NCI-H2196 (cell line): ENCODE data around the gene XDH.

Source experiments
- DNase-seq: peaks from one replicate; lab custom pipeline; 2025; ENCODE audit not compliant: unreplicated experiment; lab: John Stamatoyannopoulos, UW

Gene XDH

DNA sequence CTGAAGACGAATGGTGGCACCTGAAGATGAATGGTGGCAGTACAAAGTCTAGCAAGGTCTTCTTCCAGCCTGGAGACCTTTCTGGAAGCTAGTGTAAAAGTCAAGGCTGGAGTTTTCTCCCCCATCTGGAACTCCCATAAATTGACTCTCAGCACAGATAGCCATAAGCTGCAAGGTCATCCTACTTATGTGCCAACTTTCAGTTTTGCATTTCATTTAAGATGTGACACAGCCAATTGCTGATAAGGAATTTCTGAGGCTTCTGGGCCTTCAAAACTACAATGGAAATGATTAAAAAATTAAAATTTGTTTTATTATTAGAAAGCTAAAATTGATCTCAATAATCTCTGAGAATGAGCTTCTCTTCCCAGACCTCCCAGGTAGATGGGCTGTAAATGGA, 10.2 kb downstream of the XDH start:
- DNase-seq: no peak

DNA sequence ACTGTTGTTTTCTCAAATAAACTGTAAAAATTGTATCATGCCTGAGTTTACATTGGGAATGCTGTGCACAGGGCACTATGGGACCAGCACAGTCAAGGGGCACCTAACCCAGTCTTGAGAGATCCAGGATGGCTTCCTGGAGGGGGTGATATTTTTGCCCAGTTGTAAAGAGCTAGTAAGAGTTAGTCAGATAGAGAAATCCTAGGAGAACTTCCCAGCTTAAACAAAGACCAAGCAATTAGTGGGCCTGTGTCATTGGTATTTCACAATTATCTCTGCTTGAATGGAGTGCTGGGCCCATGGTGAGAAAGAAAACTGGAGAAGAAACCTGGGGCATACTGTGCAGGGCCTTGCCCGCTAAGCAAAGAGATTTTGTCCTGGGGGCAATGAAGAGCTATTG, 12.2 kb downstream of the XDH start:
- DNase-seq: no peak

DNA sequence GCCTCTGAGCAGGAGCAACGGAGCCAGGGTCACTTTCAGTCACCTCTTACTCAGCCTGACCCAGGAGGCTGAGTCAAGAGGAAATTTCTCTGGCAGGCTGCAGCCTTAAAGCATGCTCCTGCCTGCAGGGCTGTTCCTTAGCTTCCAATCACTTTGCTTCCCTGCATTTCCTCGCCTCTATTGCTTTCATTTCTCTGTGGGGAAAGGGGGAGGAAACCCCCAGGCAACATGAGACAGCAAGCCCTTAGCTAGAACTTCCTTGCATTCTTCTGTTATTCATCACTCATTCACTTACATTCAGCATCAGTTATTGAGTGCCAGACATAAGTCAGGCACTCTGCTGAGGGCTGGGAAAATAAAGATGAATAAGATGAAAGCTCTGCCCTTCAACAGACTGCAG, 13.0 kb downstream of the XDH start:
- no peak for DNase-seq

DNA sequence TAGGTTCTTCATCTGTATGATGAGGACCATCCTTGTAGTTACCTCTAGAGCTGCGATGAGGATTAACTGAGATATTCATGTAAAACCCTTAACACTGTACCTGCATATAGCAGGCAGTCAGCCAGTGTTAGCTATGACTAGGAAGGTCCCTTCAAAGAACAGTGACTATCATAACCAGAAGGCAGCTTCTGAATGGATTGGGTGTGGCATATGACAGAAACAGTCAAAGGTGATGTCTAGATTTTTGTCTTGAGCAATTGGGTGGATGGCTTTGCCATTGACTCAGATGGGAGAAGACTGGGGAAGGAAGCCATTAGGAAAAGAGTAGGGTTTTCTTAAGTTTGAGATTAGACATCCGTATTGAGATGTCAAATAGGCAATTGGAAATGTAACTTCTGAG, 15.7 kb downstream of the XDH start:
- DNase-seq: no peak

DNA sequence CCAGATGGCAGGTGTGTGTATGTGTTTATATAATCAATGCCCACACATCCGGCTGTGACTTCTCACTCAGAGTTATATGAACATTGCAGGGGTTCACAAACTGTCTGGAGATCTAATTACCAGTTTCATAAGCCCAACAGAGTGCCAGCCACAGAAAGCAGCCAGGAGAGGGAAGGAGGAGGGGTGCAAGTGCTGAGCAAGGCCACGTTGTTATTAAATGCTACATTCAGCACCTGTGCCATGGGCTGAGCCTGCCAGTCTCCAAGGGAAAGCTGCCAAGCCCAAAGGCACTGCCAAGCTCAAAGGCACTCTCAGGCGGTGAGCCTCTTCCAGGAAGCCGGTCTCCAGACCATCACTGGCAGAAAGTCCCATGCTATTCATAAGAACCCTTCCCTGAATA, 17.4 kb downstream of the XDH start:
- peak; percentile 80 for DNase-seq

DNA sequence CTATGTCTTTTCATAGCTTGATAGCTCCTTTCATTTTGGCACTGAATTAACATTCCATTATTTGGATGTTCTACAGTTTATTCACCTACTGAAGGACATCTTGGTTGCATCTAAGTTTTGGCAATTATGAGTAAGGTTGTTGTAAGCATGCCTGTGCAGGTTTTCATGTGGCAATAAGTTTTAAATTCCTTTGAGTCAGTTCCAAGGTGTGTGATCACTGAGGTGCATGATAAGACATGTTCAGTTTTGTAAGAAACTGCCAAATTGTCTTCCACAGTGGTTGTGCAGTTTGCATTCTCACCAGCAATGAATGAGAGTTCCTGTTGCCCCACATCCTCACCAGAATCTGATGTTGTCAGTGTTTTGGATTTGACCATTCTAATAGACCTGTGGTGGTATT, 24.2 kb downstream of the XDH start:
- DNase-seq: no peak

DNA sequence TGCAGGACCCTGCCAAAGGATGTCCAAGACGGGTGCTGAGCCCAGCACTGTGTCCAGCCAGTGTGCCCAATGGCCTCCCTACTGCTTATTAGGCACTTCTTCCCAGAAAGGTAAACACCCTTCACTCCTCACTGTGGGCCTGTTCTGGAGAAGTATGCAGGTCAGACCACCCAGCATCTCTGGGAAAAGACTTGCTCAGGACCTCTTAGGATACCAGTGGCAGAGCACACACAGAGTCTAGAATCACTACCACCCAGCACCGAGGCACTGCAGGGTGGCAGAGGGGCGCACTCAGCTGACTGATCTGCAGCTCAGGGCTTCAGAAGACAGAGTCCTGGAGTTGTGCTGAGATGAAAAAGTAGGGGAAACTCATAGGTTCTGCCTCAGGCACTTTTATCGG, 25.8 kb downstream of the XDH start:
- DNase-seq: no peak

DNA sequence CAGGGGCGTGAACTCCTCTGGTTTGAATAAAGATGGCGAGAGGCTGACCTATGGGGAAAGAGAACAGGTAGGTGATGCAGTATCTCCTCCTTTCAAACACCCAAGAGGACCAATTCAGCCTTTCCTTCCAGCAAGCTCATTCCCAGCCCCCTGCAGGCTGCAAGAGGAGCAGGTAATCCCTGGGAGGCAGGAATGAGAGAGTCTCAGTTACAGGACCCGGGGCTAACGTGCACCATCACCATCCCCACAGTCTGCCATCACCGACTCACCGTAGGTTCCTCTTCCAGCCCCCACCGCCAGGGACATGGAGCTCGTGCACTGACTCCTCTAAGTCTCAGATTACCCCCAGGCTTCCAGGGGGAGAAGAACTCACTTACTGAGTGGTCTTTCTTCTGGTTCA, 26.7 kb downstream of the XDH start:
- no peak for DNase-seq

DNA sequence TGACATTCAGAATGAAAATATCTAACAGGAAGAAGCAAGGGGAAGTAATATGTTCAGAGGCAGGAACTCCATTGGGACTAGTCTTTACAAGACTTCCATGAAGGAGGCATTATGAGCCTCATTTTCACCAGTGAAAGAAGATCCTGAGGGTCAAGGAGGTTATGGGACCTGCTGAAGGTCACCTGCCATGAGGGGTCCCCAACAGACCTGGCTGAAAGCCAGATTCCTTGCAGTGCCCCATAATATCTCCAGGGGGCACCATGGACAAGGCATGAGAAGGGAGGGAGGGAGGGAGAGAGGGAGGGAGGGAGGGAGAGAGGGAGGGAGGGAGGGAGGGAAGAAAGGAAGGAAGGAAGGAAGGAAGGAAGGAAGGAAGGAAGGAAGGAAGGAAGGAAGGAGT, 27.9 kb downstream of the XDH start:
- DNase-seq: no peak

DNA sequence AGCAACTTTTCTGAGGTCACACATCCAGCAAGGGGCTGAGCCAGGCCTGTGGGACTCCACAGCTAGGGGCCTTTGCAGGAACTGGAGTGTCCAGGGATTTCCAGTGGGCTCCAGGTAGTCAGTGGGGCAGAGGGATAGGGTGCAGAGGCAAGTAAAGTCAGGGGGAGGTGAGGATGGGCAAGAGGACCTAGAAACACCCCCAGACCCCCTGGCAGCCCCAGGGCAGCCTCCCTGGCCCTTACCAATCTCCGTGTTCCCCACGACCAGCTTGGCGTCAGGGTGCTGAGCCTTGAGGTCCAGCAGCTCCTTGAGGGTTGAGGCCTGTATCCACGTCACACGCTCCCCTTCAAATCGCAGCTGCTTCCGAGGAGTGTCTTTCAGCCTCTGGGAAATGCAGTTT, 28.4 kb downstream of the XDH start:
- no peak for DNase-seq

DNA sequence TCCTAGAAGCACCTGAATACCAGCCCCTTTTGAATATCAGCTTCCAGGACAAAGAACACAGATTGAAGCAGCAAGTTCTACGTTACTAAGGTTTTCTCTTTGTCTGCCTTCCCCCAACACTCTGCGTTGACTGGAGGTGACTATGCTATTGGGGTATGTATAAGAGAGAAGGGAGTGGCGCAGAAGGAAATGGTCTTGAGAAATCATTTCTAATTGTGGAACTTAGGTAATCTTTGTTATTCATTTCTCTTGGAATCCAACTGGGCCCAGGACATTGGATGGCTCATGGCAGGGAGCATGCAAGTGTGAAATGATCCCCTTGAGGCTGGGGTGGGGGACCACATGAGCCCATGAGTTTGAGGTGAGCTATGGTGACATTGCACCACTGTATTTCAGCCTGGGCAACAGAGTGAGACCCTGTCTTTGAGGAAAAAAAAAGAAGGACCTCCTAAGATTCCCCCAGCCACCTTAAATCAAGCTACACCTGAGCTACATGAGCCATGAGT, 29.7 kb downstream of the XDH start:
- no peak for DNase-seq

DNA sequence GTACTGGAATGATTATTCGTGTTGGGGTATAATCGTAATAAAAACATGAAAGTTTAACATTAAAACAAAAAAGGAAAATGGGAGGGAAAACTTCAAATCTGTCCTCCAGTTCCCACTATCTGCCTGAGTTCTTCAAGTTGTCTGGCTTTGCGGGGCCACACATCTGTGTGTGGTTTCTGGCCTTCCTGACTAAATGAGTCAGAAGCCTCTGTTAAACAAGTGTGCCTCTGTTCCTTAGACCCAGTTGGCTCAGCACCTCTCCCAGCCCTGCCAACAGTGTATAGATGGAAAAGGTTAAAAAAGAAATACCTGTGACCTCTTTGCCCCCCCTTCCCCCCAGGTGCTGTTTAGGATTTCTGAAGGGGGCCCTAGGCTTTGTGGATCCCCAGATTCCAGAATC, 30.2 kb downstream of the XDH start:
- no peak for DNase-seq

DNA sequence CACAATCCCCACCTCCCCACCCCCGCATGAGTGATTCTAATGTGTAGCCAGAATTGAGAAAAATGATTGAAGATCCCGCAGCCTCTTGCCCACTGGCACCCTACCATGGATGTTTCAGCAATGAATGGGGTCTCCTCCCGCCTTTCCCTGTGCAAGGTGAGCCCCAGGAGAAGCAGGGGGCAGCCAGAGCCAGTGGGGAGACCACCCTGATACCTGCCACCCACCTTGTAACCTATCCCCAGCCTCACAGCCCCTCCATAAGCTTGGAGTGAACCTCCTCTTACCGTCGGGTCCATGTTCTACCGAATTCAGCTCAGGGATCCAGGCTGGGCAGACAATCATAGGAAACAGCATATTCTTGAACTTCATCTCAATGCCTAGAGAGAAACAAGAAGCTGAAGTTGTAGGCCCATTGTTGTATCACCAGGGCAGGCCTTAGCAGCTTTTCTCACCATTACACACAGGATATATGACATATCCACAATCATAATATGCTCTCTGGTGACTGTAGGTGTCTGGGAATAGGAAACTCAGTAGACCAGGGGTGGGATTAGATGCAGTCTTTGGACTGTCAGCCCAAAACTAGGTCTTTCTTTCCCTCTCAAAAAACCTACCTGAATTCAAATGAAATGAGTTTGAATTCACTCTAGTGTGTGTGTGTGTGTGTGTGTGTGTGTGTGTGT, 30.9 kb downstream of the XDH start:
- DNase-seq: no peak

DNA sequence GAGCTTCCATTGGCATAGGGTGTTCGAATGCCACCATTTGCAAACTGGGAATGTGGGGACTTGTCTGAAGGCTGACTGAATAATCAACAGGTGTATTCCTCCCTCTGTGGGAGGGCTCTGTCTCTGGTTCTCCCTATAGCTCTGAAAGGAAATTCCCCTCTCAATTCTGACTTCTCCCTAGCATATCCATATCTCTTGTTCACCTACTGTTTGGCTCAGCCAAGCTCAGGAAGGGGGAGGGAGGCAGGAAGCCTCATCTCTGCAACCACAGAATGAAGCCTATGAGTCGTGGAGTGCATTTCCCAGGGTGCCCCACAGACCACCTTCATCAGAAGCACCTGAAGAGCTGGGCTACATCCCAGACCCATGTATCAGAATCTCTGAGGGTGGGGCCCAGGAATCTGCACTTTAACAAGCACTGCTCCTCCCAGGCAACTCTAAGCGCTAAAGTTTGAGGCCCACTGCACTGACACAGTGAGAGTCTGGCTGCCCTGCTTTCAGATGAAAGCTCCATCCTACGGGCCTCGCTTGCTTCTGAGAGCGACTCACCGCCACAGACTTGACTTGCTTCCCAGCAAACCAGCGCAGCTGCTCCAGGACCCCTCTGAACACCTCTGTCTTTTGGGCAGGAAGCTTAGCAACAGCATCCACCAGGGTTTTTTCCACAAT, 32.0 kb downstream of the XDH start:
- DNase-seq: no peak

DNA sequence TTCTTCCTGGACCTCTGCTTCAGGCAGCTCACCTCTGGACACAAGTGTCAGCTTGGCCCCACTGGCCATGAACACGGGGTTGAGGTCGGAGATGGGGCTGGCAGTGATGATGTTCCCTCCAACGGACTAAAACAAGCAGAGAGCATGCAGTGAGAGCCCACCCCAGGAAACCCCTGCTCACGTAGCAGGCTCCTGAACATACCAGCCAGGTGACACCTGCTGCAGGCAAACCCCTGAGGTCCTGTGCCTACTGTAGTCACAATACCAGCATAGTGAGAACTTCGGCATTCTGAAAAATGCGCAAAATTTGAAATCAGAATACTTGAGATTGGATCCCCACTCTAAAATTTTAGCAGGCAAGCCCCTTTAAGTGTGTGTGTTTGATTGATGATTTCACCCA, 32.9 kb downstream of the XDH start:
- no peak for DNase-seq

DNA sequence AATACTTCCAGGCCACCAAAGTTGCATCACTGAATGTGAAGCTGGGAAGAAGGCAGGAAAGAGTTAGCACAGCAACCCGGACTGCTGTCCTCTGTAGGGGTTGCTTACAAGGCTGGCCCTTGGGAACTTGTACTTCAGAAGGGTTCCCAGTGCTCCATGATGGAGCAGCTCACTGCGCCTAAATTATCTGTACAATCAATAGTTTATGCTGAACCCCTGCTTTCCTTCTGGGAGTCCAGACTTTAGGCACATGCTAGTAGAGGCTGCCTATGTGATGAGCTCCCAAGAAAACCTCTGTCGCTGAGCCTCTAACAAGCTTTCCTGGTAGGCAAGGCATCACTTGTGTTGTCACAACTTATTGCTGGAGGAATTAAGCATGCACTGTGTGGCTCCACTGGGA, 34.3 kb downstream of the XDH start:
- DNase-seq: no peak

DNA sequence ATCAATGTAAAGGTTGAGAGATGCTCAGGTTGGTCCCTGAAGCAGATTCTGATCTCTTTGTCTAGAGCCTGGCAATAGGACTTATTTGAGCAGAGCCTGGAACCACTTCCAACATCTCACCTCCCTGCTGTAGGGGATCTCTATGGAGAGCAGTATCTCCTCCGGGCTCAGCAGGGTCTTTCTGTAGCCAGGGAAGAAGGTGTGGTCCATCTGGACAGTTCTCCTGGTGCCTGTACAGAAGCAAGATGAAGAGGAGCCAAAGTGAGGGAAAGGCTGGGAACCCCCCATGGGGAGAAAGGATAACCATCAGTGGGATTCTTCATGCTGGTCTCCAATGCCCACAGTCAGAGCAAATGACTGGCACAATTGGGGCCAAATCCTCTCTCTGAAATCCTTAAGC, 34.8 kb downstream of the XDH start:
- no peak for DNase-seq

DNA sequence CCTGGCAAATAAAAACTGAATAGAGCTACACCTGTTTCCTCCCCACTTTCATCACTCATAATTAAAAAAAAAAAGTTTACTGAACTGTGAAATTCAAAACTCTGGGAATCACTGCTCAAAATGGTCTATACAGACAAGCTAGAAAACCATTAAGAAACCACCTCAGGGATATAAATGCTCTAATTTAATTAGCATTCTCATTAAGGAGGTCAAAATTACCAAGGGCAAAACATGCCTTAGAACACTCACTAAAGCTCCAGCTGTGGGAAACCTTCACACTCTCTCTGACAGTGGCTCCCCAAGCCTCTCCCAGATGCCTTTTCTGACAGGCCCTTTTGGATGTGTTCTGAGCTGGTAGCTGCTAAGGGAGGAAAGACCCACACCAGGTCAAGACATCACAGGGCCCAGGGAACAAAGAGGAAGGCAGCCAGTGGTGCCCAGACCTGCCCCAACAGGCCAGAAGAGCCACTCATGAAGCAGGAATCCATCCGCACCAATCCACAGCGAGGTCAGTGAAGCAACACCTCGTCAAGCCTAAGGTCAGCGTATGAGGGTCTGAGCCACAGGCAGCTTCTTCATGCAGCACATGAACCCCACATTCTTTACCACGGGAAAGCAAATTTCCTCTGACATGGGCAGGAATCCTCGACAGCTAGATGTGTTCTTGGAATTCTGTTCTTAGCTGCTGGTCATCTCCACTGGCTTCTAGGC, 35.6 kb downstream of the XDH start:
- no peak for DNase-seq

DNA sequence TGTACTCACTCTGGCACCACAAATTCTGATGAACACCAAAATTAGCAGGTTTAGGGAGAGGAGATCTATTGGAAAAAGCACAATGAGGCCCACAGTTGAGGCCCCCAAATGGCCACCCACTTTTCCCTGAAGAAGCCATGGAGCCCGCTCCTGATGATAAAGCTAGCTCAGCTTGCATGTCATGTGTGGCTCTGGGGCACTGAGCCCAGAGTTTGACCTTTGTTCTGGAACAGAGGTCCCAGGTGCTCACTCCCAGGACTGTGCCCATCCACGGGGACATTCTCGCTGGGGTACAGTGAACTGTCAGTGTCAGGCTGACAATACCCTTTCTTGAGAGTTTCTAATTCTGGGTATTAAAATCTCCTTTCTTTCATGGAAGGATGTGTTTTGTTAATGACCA, 36.2 kb downstream of the XDH start:
- DNase-seq: no peak

DNA sequence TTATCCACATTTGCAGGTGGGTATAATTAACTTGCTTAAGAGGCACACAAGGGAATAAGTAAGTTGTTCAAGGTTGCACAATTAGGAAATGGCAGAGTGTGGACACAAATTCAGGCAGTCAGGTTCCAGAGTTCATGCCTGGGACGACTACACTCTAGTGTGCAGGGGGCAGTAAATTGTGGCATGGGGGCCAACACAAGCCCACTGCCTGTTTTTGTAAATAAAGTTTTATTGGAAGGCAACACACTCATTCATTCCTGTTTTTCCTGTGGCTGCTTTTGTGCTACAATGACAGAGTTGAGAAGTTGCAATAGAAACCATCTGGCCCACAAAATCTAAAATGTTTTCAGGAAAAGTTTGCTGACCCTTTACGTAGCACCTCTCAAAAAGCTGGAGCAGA, 41.4 kb downstream of the XDH start:
- no peak for DNase-seq

DNA sequence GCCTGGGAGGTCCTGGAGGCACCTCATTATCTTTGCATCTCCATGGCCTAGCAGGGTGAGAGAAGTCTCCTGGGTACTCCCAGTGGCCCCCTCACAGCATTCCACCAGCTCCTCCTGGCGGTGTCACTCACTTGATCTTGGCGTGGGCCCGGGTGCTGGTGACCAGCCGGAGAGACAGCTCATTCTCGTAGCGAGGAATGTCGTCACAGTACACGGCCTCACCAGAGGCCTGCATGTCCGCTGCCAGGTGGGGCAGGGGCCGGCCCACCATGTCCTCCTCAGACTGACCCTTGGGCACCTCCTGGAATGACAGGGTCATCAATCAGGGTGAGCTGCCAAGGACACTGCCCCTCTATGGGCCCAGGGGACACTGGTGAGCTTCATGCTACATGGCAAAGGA, 42.4 kb downstream of the XDH start:
- DNase-seq: no peak

DNA sequence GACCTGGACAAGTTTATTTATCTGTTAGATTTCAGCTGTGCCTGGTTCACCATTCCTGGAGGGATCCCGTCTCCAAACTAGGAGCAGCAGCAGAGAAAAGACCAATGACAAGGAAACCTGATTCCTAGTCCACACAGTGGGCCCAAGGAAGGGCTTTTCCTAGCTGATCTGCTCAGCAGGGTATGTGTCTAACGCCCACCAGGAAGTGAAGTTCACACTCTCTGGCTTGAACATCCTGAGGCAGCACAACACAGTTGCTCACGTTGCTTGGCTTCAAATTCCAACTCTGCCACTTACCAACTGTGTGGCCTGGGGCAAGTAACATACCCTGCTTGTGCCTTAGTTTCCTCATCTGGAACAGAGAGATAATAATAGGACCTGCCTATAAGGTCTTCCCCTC, 42.9 kb downstream of the XDH start:
- DNase-seq: no peak
